ENCODE data around the gene MAPKAP1.
A peak's percentile ranks its signal among the peaks of the same experiment; 100 is the strongest.

Gene MAPKAP1

GRCh38 chr9:125603478-125604021 lies 103.5 kb downstream of the MAPKAP1 start:
- Histone ChIP-seq H3K18ac (ENCODE audit: low read length) (no peak overlapping the region), H3K9me3 (ENCODE audit: insufficient read depth, low read depth, low read length) (peaks cover 1% of the 10 kb centered on the region), H3K36me3 (ENCODE audit: control insufficient read depth in 1 of 2, insufficient read depth in 2 of 2, low read length in 2 of 2) (no peaks in the 10 kb centered on the region), H2BK120ac (ENCODE audit: insufficient read depth, low read length, poor library complexity) (no peak overlapping the region), H3K23ac (ENCODE audit: low read length) (no peak overlapping the region), H3K14ac (ENCODE audit: low read length) (no peak overlapping the region), H3K4me3 (ENCODE audit: low read depth, low read length) (no peak overlapping the region), H2BK12ac (ENCODE audit: low read length) (no peak overlapping the region), H2AFZ (ENCODE audit: insufficient read depth, low read length, poor library complexity) (no peak overlapping the region), H3K79me1 (ENCODE audit: low read length) (no peaks in the 10 kb centered on the region), H3K79me2 (ENCODE audit: control insufficient read depth, insufficient read depth, low read length, poor library complexity) (no peaks in the 10 kb centered on the region), H3K27ac (ENCODE audit: low read depth, low read length) (no peak overlapping the region), H3K27me3 (ENCODE audit: insufficient read depth, low read length) (no peaks in the 10 kb centered on the region), H3K4ac (ENCODE audit: low read depth, low read length) (no peak overlapping the region), H4K91ac (ENCODE audit: low read depth, low read length) (no peak overlapping the region), H3K9ac (ENCODE audit: low read length) (no peak overlapping the region), H3K4me2 (ENCODE audit: low read length) (no peak overlapping the region), H4K8ac (ENCODE audit: low read depth, low read length) (no peak overlapping the region), H2AK5ac (ENCODE audit: low read length) (no peak overlapping the region), H2BK5ac (ENCODE audit: low read depth, low read length, poor library complexity) (no peak overlapping the region), H3K4me1 (ENCODE audit: control insufficient read depth in 1 of 2, insufficient read depth in 2 of 2, low read length in 2 of 2) (no peaks in the 10 kb centered on the region), H4K12ac (ENCODE audit: low read depth, low read length) (no peak overlapping the region)
- no CpG with 5 or more reads among the region's 4 CpGs for WGBS (ENCODE audit: extremely low coverage, insufficient coverage, insufficient read length)
- DNase-seq: no peak

- Histone ChIP-seq H3K27ac (ENCODE audit: low read depth, low read length) (no peak overlapping the region), H3K9ac (ENCODE audit: low read length) (no peak overlapping the region), H4K91ac (ENCODE audit: low read depth, low read length) (no peak overlapping the region), H4K8ac (ENCODE audit: low read depth, low read length) (no peak overlapping the region), H3K27me3 (ENCODE audit: insufficient read depth, low read length) (no peaks in the 10 kb centered on the region), H3K14ac (ENCODE audit: low read length) (no peak overlapping the region), H3K36me3 (ENCODE audit: control insufficient read depth in 1 of 2, insufficient read depth in 2 of 2, low read length in 2 of 2) (no peaks in the 10 kb centered on the region), H4K12ac (ENCODE audit: low read depth, low read length) (no peak overlapping the region), H3K23ac (ENCODE audit: low read length) (no peak overlapping the region), H3K79me1 (ENCODE audit: low read length) (no peaks in the 10 kb centered on the region), H3K79me2 (ENCODE audit: control insufficient read depth, insufficient read depth, low read length, poor library complexity) (no peaks in the 10 kb centered on the region), H2BK12ac (ENCODE audit: low read length) (no peak overlapping the region), H3K4me2 (ENCODE audit: low read length) (no peak overlapping the region), H3K4ac (ENCODE audit: low read depth, low read length) (no peak overlapping the region), H2BK120ac (ENCODE audit: insufficient read depth, low read length, poor library complexity) (no peak overlapping the region), H2BK5ac (ENCODE audit: low read depth, low read length, poor library complexity) (no peak overlapping the region), H3K4me3 (ENCODE audit: low read depth, low read length) (no peak overlapping the region), H3K9me3 (ENCODE audit: insufficient read depth, low read depth, low read length) (peaks cover 1% of the 10 kb centered on the region), H2AFZ (ENCODE audit: insufficient read depth, low read length, poor library complexity) (no peak overlapping the region), H3K18ac (ENCODE audit: low read length) (no peak overlapping the region), H2AK5ac (ENCODE audit: low read length) (no peak overlapping the region), H3K4me1 (ENCODE audit: control insufficient read depth in 1 of 2, insufficient read depth in 2 of 2, low read length in 2 of 2) (no peaks in the 10 kb centered on the region)
- no peak for DNase-seq
- no CpG with 5 or more reads among the region's 7 CpGs for WGBS (ENCODE audit: extremely low coverage, insufficient coverage, insufficient read length)
These were observed 105.0 kb downstream of the MAPKAP1 start for GRCh38 chr9:125601961-125602360.

GRCh38 chr9:125600194-125600593 lies 106.8 kb downstream of the MAPKAP1 start:
- Histone ChIP-seq H4K8ac (ENCODE audit: low read depth, low read length) (no peak overlapping the region), H3K4me2 (ENCODE audit: low read length) (no peak overlapping the region), H2BK5ac (ENCODE audit: low read depth, low read length, poor library complexity) (no peak overlapping the region), H3K79me2 (ENCODE audit: control insufficient read depth, insufficient read depth, low read length, poor library complexity) (no peaks in the 10 kb centered on the region), H3K79me1 (ENCODE audit: low read length) (no peaks in the 10 kb centered on the region), H3K18ac (ENCODE audit: low read length) (no peak overlapping the region), H4K91ac (ENCODE audit: low read depth, low read length) (no peak overlapping the region), H3K9me3 (ENCODE audit: insufficient read depth, low read depth, low read length) (no peaks in the 10 kb centered on the region), H3K4me3 (ENCODE audit: low read depth, low read length) (no peak overlapping the region), H3K4ac (ENCODE audit: low read depth, low read length) (no peak overlapping the region), H2AFZ (ENCODE audit: insufficient read depth, low read length, poor library complexity) (no peak overlapping the region), H3K9ac (ENCODE audit: low read length) (no peak overlapping the region), H2AK5ac (ENCODE audit: low read length) (no peak overlapping the region), H4K12ac (ENCODE audit: low read depth, low read length) (no peak overlapping the region), H3K4me1 (ENCODE audit: control insufficient read depth in 1 of 2, insufficient read depth in 2 of 2, low read length in 2 of 2) (no peaks in the 10 kb centered on the region), H3K23ac (ENCODE audit: low read length) (no peak overlapping the region), H3K27me3 (ENCODE audit: insufficient read depth, low read length) (no peaks in the 10 kb centered on the region), H3K14ac (ENCODE audit: low read length) (no peak overlapping the region), H2BK120ac (ENCODE audit: insufficient read depth, low read length, poor library complexity) (no peak overlapping the region), H3K36me3 (ENCODE audit: control insufficient read depth in 1 of 2, insufficient read depth in 2 of 2, low read length in 2 of 2) (no peaks in the 10 kb centered on the region), H3K27ac (ENCODE audit: low read depth, low read length) (no peak overlapping the region), H2BK12ac (ENCODE audit: low read length) (no peak overlapping the region)
- no CpG with 5 or more reads among the region's 1 CpG for WGBS (ENCODE audit: extremely low coverage, insufficient coverage, insufficient read length)
- DNase-seq: no peak

GRCh38 chr9:125594223-125594610 lies 112.8 kb downstream of the MAPKAP1 start:
- Histone ChIP-seq H2AFZ (ENCODE audit: insufficient read depth, low read length, poor library complexity) (no peak overlapping the region), H4K12ac (ENCODE audit: low read depth, low read length) (no peak overlapping the region), H2AK5ac (ENCODE audit: low read length) (no peak overlapping the region), H3K4me1 (ENCODE audit: control insufficient read depth in 1 of 2, insufficient read depth in 2 of 2, low read length in 2 of 2) (peaks cover 12 to 14% of the 10 kb centered on the region in 2 experiments), H3K9ac (ENCODE audit: low read length) (no peak overlapping the region), H3K18ac (ENCODE audit: low read length) (no peak overlapping the region), H4K8ac (ENCODE audit: low read depth, low read length) (no peak overlapping the region), H3K23ac (ENCODE audit: low read length) (no peak overlapping the region), H3K27me3 (ENCODE audit: insufficient read depth, low read length) (no peaks in the 10 kb centered on the region), H3K14ac (ENCODE audit: low read length) (no peak overlapping the region), H3K79me2 (ENCODE audit: control insufficient read depth, insufficient read depth, low read length, poor library complexity) (peaks cover 4% of the 10 kb centered on the region), H2BK5ac (ENCODE audit: low read depth, low read length, poor library complexity) (no peak overlapping the region), H3K9me3 (ENCODE audit: insufficient read depth, low read depth, low read length) (no peaks in the 10 kb centered on the region), H3K4me2 (ENCODE audit: low read length) (no peak overlapping the region), H3K4ac (ENCODE audit: low read depth, low read length) (no peak overlapping the region), H2BK12ac (ENCODE audit: low read length) (no peak overlapping the region), H3K79me1 (ENCODE audit: low read length) (peaks cover 10% of the 10 kb centered on the region), H3K36me3 (ENCODE audit: control insufficient read depth in 1 of 2, insufficient read depth in 2 of 2, low read length in 2 of 2) (no peaks in the 10 kb centered on the region), H4K91ac (ENCODE audit: low read depth, low read length) (no peak overlapping the region), H2BK120ac (ENCODE audit: insufficient read depth, low read length, poor library complexity) (peak overlapping the region; percentile 20), H3K27ac (ENCODE audit: low read depth, low read length) (peak overlapping the region; percentile 69), H3K4me3 (ENCODE audit: low read depth, low read length) (no peak overlapping the region)
- DNase-seq: no peak
- WGBS (ENCODE audit: extremely low coverage, insufficient coverage, insufficient read length): no CpG with 5 or more reads among the region's 3 CpGs

Measured in trophoblast cell (in vitro differentiated cells and primary cell).